Thyroid gland (tissue), 4 donors: ENCODE measurements around the gene CCDC154. TPM values are rescaled to one million over a fixed set of nuclear protein-coding genes. Genes with fewer than 3 reads are reported as not detected.
"Not testable (repeated sequence)": the region's sequence is repeated elsewhere in the genome, so short reads cannot be mapped to it uniquely, and the experiment has no call there.

Source experiments
- DNase-seq, 2 donors: peaks; one replicate each; pipeline ENCODE4 v3.0.0-alpha.2; 2019
- H3K27ac ChIP-seq, 3 donors: fragments of 200-600 bp; sonication (generic); 1 replicate in 2 of 3; 2 replicates in 1 of 3; pipeline ENCODE4 v1.5.1; 2016 to 2019; ENCODE audit warnings: mild to moderate bottlenecking in 1 of 3, moderate library complexity in 1 of 3
- H3K27me3 ChIP-seq: fragments of 200-600 bp; sonication (generic); one replicate; pipeline ENCODE4 v1.5.1; 2019
- H3K36me3 ChIP-seq, 2 donors: fragments of 200-600 bp; sonication (generic); one replicate each; pipeline ENCODE4 v1.5.1; 2016 to 2019
- H3K4me1 ChIP-seq, 2 donors: fragments of 200-600 bp; sonication (generic); one replicate each; pipeline ENCODE4 v1.5.1; 2017 to 2019
- H3K4me3 ChIP-seq, 3 donors: fragments of 200-600 bp; sonication (generic); replicated peaks in 1 of 3; 1 replicate in 2 of 3; 2 replicates in 1 of 3; pipeline ENCODE4 v1.5.1; 2016; ENCODE audit warnings: mild to moderate bottlenecking in 1 of 3
- H3K9me3 ChIP-seq: fragments of 200-600 bp; sonication (generic); one replicate; pipeline ENCODE4 v1.5.1; 2017
- POLR2A ChIP-seq, 2 donors: fragments of 450-650 bp; IDR thresholded peaks; one replicate each; pipeline ENCODE4 v1.6.1; 2017; ENCODE audit warnings: antibody characterized with exemption in 2 of 2, mild to moderate bottlenecking in 2 of 2, moderate library complexity in 1 of 2
- WGBS, 2 donors: methylation state at CpG; one replicate each; pipeline ENCODE4 v1.1.5; 2017; 5-methylcytosine and 5-hydroxymethylcytosine counted together
- intact Hi-C: fragments of 100-400 bp; cut with DNase I; formaldehyde crosslinking; loops from one replicate; pipeline ENCODE4 v1.15.1; 2023
- total RNA-seq, 4 donors: library from RNA; depleted of rRNA; stranded (reverse); fragments of >200 nt; gene quantifications; one replicate each; pipeline ENCODE4 v1.2.3, GENCODE V29; 2016
- TF ChIP-seq, protein P1 (sequence below), 6 experiments: fragments of 200-600 bp in 3 of 6; fragments of 450-650 bp in 3 of 6; sonication (generic) in 3 of 6; IDR thresholded peaks; one replicate each; pipeline ENCODE4 v1.5.1; 2016 to 2019; ENCODE audit warnings: antibody characterized with exemption in 6 of 6, mild to moderate bottlenecking in 2 of 6, inconsistent platforms in 1 of 6, moderate library complexity in 1 of 6

CCDC154 gene
- total RNA-seq, 4 donors from 2014 or later, result 0.27 to 1.6 (median 0.99) TPM

DNA sequence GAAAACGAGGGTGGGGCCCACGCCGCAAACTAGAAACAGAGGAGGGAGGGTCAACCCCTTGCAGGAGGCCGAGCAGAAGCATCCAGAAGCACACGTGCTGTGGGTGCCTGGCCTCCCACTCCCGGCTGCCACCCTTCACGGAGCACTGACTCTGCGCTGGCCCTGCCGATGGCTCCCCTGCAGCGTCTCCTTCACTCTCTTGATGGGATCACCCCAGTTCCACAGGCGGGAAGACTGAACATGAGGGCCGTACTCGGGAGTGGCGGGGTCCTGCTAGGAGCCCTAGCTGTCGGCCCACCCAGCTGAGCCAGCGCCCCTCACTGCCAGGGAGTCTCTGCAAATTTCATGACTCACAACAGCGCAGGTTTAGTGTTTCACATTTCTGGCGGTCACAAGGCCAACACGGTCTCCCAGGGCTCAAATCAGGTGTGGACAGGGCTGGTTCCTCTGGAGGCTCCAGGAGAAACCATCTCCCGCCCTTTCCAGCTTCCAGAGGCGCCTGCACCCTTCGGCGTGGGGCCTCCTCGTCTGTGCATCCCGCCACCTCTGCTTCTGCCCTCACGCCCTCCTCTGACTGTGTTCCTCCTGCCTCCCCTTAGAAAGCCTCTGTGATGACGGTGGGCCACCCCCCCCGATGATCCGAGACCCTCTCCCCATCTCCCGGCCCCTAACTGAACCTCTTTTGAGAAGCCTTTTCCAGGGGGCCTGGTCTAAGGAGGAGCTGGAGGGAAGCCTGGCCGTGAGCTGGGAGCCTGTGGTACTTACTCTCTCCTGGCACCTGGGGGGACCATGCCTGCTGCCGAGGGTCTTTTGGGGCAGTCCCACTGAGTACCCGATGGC lies 42.4 kb upstream of the CCDC154 start:
- no peaks in the 10 kb centered on the region for H3K4me1 ChIP-seq
- no peak overlapping the region for H3K4me3 ChIP-seq
- WGBS, 2 donors, result 81 to 84% methylated on average over 26 to 30 of the region's 33 CpGs
- no peaks in the 10 kb centered on the region for H3K36me3 ChIP-seq
- DNase-seq, result no peak
- H3K27me3 ChIP-seq, result no peaks in the 10 kb centered on the region
- H3K9me3 ChIP-seq, result no peaks in the 10 kb centered on the region
- no peak for TF ChIP-seq POLR2A (IDR thresholded peaks at IDR 0.05)
- TF ChIP-seq, protein P1, sequence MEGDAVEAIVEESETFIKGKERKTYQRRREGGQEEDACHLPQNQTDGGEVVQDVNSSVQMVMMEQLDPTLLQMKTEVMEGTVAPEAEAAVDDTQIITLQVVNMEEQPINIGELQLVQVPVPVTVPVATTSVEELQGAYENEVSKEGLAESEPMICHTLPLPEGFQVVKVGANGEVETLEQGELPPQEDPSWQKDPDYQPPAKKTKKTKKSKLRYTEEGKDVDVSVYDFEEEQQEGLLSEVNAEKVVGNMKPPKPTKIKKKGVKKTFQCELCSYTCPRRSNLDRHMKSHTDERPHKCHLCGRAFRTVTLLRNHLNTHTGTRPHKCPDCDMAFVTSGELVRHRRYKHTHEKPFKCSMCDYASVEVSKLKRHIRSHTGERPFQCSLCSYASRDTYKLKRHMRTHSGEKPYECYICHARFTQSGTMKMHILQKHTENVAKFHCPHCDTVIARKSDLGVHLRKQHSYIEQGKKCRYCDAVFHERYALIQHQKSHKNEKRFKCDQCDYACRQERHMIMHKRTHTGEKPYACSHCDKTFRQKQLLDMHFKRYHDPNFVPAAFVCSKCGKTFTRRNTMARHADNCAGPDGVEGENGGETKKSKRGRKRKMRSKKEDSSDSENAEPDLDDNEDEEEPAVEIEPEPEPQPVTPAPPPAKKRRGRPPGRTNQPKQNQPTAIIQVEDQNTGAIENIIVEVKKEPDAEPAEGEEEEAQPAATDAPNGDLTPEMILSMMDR (IDR thresholded peaks at IDR 0.05), result no peak
- no peak overlapping the region for H3K27ac ChIP-seq
- intact Hi-C loops, result no loop called here

DNA sequence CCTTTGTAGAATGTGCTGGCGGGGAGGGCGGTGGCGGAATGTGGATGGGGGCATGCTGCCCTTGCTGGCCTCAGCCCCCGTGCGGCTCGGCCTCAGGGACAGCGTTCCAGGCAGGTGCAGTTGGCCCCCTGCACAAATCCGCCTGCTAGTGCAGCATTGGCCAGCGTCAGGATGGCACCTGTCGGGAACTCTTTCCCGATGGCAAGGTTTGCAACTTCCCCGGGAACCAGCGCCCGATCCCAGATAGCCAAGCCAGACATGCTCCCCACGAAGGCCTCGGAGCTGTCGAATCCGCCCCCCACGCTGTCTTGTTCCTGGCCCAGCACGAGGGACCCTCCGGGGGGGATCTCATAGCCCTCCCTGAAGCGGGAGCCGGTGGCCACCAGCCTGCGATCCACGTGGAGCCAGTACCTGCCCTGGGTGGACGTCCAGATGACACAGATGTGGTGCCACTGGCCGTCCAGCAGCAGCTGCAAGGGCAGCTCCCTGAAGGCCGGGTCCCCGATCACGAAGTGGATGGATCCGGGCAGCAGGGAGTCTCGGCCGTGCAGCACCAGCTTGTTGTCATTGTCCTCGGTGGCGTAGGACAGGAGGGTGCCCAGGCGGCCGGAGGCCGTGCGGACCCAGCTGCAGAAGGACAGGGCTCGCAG lies 41.6 kb upstream of the CCDC154 start:
- no peak for TF ChIP-seq POLR2A (IDR thresholded peaks at IDR 0.05)
- TF ChIP-seq, protein P1 (IDR thresholded peaks at IDR 0.05), result no peak
- no peaks in the 10 kb centered on the region for H3K9me3 ChIP-seq
- no peaks in the 10 kb centered on the region for H3K4me1 ChIP-seq
- no peaks in the 10 kb centered on the region for H3K36me3 ChIP-seq
- intact Hi-C loops, result no loop called here
- H3K4me3 ChIP-seq, result no peak overlapping the region
- H3K27ac ChIP-seq, result no peak overlapping the region
- H3K27me3 ChIP-seq, result no peaks in the 10 kb centered on the region
- WGBS, 2 donors, result 90 to 91% methylated on average over 26 to 31 of the region's 40 CpGs
- no peak for DNase-seq

DNA sequence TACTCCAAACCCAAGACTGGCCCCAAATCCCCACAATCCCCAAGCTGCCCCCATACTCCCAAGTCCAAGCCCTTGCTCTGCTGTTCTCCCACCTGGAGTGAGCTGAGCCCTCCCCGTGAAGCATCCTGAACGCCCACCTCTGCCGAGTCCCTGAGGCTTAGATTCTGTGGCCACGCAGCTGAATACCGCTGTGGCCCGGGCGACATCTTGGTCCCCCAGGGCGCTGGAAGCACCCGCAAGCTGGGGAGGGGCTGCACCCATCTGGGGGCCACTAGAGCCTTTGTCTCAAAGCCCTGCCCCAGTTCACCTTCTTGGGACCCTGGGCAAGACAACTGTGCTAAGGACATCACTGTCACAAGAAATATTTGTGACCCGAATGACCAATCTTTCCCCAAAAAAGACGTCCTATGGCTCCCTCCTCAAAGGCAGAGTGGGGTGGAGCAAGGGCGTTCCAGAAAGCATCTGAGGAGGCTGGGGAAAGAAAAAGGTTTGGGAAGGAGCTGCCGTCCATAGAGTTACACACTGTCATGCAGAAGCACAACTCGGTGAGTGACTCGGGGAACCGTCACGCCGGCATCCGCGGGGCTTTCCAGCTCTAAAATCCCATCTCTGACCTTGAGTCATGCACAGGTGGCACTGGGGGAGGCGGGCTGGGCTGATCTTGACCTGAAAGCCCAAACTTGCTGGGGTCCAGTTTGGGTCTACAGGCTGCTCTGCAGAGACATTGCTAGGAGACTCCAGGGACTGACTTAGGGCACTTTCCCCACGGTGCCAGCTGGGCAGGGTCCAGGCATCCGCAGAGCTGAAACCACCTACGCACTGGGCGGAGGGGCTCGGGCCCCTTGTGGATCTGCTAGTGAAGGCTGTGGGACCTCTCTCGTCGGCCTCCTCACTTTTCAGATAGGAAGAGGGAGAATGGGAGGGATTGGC lies 37.8 kb upstream of the CCDC154 start:
- Histone ChIP-seq H3K4me3 (no peak overlapping the region), H3K4me1 (no peaks in the 10 kb centered on the region), H3K27me3 (no peaks in the 10 kb centered on the region), H3K9me3 (no peaks in the 10 kb centered on the region), H3K36me3 (no peaks in the 10 kb centered on the region), H3K27ac (no peak overlapping the region)
- DNase-seq, result no peak
- intact Hi-C loops, result no loop called here
- no peak for TF ChIP-seq POLR2A (IDR thresholded peaks at IDR 0.05)
- TF ChIP-seq, protein P1 (IDR thresholded peaks at IDR 0.05), result no peak
- 79 to 83% methylated on average over 19 to 25 of the region's 28 CpGs for WGBS, 2 donors

DNA sequence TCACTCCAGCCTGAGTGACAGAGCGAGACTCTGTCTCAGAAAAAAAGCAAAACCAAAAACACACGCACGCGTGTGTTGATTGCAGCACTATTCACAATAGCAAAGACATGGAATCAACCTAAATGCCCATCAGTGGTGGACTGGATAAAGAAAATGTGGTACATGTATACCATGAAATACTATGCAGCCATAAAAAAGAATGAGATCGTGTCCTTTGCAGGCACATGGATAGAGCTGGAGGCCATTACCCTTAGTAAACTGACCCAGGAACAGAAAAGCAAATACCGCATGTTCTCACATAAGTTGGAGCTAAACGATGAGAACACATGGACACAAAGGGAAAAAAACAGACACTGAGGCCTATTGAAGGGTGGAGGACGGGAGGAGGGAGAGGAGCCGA lies 34.6 kb upstream of the CCDC154 start:
- WGBS, 2 donors, result 95 to 96% methylated on average over 9 of the region's 9 CpGs
- intact Hi-C loops, result loop anchor here (5.0 to 10.0 kb wide), 2 partner anchors 67 to 134 kb away; partner anchors contain the start of gene UNKL
- DNase-seq, result not testable (repeated sequence)

DNA sequence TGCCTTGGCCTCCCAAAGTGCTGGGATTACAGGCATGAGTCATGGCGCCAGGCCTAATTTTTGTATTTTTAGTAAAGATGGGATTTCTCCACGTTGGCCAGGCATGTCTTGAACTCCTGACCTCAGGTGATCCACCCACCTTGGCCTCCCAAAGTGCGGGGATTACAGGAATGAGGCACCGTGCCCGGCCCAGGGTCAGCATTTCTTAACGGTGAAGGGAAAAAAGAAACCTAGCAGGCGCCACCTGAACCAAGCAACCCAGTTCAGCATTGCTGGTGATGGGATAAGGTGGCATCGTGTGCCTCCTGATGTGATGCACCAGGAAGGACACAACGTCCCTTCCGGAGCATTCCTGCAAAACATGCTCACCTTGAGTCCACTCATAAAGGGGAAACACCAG lies 32.7 kb upstream of the CCDC154 start:
- TF ChIP-seq POLR2A (IDR thresholded peaks at IDR 0.05), result no peak
- TF ChIP-seq, protein P1 (IDR thresholded peaks at IDR 0.05), result no peak
- Histone ChIP-seq H3K27me3 (no peaks in the 10 kb centered on the region), H3K4me1 (peaks cover 15 to 16% of the 10 kb centered on the region in 2 donors), H3K36me3 (no peaks in the 10 kb centered on the region), H3K9me3 (no peaks in the 10 kb centered on the region), H3K4me3 (no peak overlapping the region), H3K27ac (no peak overlapping the region)
- 87 to 96% methylated on average over 10 of the region's 10 CpGs for WGBS, 2 donors
- DNase-seq, result no peak
- intact Hi-C loops, result loop anchor here (5.0 to 10.0 kb wide), 2 partner anchors 65 to 132 kb away; partner anchors contain the start of gene UNKL

More for the DNA sequence above, 34.6 kb upstream of the CCDC154 start:
- not testable (repeated sequence) for H3K4me3 ChIP-seq, H3K27ac ChIP-seq, H3K27me3 ChIP-seq, H3K9me3 ChIP-seq, H3K36me3 ChIP-seq
- peaks cover 9 to 10% of the 10 kb centered on the region in 2 donors for H3K4me1 ChIP-seq
